Measurements from ENCODE around the gene COG5.

DNA sequence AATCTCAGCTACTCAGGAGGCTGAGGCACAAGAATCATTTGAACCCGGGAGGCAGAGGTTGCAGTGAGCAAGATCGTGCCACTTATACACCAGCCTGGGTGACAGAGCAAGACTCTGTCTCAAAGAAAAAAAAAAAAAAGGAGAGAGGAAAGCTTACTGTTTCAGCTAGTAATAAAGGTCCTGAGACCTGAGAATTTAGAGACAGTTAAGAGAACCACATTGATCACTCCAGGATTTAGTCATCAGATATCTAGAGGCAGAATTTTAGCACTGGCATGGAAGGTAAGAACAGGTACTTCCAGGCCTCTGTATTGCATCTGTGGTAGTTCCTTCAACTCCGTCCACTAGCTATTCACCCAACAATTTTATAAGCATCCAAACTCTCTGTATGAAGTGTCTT is 7.8 kb downstream of the COG5 start:
- TF ChIP-seq CTCF (IDR thresholded peaks at IDR 0.05; ENCODE audit: low read length) (no peak), EZH2 (IDR thresholded peaks at IDR 0.05; ENCODE audit: borderline replicate concordance, low read length) (no peak)
